HUES64 (cell line): ENCODE measurements around the gene MAB21L4. TPM values are rescaled to one million over a fixed set of nuclear protein-coding genes. Genes with fewer than 3 reads are reported as not detected.

Experiments used
- H3K27ac ChIP-seq: 2 replicates; pipeline ENCODE4 v1.7.0; 2013; ENCODE audit warnings: low read depth, low read length, inconsistent platforms
- H3K27me3 ChIP-seq: 2 replicates; pipeline ENCODE4 v1.6.1; 2013; ENCODE audit warnings: mild to moderate bottlenecking, low read length; ENCODE audit not compliant: insufficient read depth
- H3K36me3 ChIP-seq: 2 replicates; pipeline ENCODE4 v1.6.1; 2013; ENCODE audit warnings: mild to moderate bottlenecking, low read length; ENCODE audit not compliant: insufficient read depth
- H3K4me1 ChIP-seq: 2 replicates; pipeline ENCODE4 v1.6.1; 2013; ENCODE audit warnings: mild to moderate bottlenecking, low read length, moderate library complexity; ENCODE audit not compliant: insufficient read depth
- H3K4me3 ChIP-seq: 2 replicates; pipeline ENCODE4 v1.5.1; 2013; ENCODE audit warnings: mild to moderate bottlenecking, low read length, moderate library complexity
- H3K9ac ChIP-seq: 2 replicates; pipeline ENCODE4 v1.6.1; 2013; ENCODE audit warnings: mild to moderate bottlenecking, low read depth, low read length
- H3K9me3 ChIP-seq: 2 replicates; pipeline ENCODE4 v1.6.1; 2013; ENCODE audit warnings: low read depth, low read length; ENCODE audit not compliant: insufficient read depth
- WGBS: fragments of 150-250, 120-280 bp; methylation state at CpG from one replicate; pipeline ENCODE4 v1.1.7; 2013; ENCODE audit warnings: missing lambda C conversion rate; 5-methylcytosine and 5-hydroxymethylcytosine counted together
- polyA plus RNA-seq, 2 experiments: library from polyadenylated mRNA; stranded (reverse); fragments of 50-300 nt; gene quantifications; one replicate each; pipeline ENCODE4 v1.2.3, GENCODE V29; 2013

MAB21L4 gene
- polyA plus RNA-seq (2013, experiment 1 of 2): not detected
- polyA plus RNA-seq (2013, experiment 2 of 2): not detected

- Histone ChIP-seq H3K27ac (no peak within 1 kb of the TSS), H3K9ac (no peak within 1 kb of the TSS), H3K4me3 (no peak within 1 kb of the TSS), H3K27me3 (no peaks in the 10 kb centered on the region), H3K9me3 (no peaks in the 10 kb centered on the region), H3K4me1 (no peaks in the 10 kb centered on the region; the same call in 1 of the 2 replicates), H3K36me3 (no peaks in the 10 kb centered on the region)
- WGBS: 90% methylated on average over 24 of the region's 24 CpGs
Observed at GRCh38 chr2:240895656-240896388, at the start of gene MAB21L4. TSS of gene MAB21L4 (minus strand) at chr2:240896156. CDS start at chr2:240895997, 159 bp downstream.

DNA sequence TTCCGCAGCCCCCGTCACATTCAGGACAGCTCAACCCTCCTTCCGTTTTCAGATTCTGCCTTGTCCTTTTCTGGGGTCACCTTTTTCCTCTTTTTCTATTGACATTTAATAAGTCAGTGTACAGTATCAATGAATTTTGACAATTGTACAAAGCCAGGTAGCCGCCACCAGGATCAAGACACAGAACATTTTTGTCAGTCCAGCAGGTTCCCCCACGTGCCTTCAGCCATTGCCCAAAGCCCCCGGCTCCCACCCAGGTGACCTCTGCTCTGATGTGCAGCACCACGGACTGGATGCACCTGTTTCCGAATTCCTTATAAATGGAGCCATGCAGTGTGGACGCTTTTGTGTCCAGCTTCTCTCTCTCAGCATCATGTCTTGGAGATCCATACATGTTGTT, 40.1 kb upstream of the MAB21L4 start:
- Histone ChIP-seq H3K36me3 (no peaks in the 10 kb centered on the region), H3K4me1 (no peaks in the 10 kb centered on the region), H3K9me3 (peaks cover 7% of the 10 kb centered on the region; the same call in 1 of the 2 replicates), H3K27me3 (peaks cover 5% of the 10 kb centered on the region; the same call in 1 of the 2 replicates), H3K4me3 (no peak overlapping the region), H3K9ac (no peak overlapping the region), H3K27ac (no peak overlapping the region)
- WGBS: 91% methylated on average over 9 of the region's 9 CpGs

DNA sequence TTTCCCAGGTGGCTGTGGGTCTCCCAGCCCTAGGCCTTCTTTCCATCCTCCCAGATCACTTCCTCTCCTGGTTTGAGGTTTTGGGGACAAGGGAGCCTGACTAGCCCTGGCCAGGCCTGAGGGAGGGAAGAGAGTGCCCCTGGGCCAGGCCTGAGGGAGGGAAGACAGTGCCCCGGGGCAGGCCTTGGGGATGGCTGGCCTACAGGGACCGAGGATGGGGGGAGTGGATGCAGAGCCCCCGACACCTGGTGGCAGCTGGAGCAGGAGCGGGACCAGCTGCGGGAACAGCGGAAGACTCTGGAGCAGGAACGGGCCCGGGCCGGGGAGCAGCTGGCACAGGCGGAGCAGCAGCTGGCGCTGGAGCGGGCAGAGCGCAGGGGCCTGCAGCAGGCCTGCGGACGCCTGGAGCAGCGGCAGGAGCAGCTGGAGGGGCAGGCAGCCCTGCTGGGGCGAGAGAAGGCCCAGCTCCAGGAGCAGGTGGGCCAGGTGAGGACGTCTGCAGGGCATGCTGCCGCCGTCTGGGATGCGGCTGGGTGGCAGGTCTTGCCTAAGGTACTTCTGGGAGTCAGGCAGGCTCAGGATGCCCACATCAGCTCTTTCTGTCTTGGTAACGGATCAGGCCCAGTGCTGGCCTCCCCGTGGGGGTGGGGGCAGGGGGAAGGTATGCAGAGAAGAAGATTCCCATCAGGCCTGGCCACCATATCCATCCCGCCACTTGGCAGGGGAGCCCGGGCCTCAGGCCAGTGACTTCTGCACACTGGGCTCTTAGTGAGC, 39.3 kb upstream of the MAB21L4 start:
- Histone ChIP-seq H3K9me3 (peaks cover 7% of the 10 kb centered on the region; the same call in 1 of the 2 replicates), H3K27ac (no peak overlapping the region), H3K4me3 (no peak overlapping the region), H3K27me3 (peaks cover 5% of the 10 kb centered on the region; the same call in 1 of the 2 replicates), H3K36me3 (no peaks in the 10 kb centered on the region), H3K4me1 (no peaks in the 10 kb centered on the region), H3K9ac (no peak overlapping the region)
- 90% methylated on average over 25 of the region's 25 CpGs for WGBS

DNA sequence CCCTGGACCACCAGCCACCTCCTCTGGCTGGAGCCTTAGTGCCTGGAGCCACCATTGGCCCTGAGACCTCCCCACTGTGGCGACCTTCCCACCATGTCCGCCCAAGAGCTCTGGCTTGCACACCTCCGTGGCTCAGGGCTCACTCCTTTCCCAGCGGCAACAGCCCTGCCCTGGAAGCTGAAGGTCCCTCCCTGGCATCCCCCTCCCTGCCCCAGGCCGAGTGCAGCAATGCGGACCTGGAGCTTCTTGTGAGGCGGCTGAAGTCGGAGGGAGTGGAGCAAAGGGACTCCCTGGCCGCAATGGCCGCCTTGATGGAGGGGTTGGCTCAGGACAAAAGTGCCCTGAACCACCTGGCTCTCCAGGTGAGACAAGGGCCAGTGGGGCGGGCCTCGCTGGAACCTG, 38.7 kb upstream of the MAB21L4 start:
- no peaks in the 10 kb centered on the region for H3K4me1 ChIP-seq
- H3K36me3 ChIP-seq: no peaks in the 10 kb centered on the region
- H3K27me3 ChIP-seq: peaks cover 2% of the 10 kb centered on the region; the same call in 1 of the 2 replicates
- WGBS: 90% methylated on average over 12 of the region's 12 CpGs
- no peak overlapping the region for H3K4me3 ChIP-seq
- peaks cover 7% of the 10 kb centered on the region; the same call in 1 of the 2 replicates for H3K9me3 ChIP-seq
- no peak overlapping the region for H3K27ac ChIP-seq
- no peak overlapping the region for H3K9ac ChIP-seq

DNA sequence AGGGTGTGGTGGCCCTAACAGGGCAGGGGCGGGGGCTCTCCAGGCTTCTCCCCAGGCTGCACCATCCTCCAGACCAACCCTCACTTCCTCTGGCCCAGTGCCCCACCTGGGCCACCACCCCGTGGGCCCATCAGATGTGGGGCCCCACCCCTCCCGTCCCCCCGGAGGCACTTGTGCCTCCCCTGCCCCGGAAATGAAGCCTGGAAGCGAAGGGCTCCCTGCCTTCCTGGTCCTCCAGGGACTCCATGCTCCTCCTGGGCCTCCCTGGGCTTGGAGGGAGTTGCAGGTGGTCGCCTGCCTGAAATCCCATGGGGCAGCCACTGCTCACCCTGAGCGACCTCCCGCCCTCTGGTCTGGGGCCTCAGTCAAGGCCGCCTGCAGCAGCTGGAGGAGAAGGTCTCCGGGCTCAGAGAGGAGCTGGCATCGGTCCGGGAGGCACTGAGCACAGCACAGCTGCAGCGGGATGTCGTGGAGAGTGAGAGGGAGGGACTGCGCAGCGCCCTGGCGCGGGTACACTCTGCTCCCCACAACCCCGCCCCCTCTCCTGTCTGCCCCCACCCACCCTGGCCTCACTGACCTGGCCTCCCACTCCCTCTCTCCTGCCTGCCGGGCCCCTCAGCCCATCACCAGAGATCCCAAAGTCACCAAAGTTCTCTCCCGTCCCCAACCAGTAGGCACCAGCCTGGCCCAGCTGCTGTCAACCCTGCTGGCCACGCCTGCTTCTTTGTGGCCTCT, 38.2 kb upstream of the MAB21L4 start:
- no peaks in the 10 kb centered on the region for H3K27me3 ChIP-seq
- H3K9ac ChIP-seq: no peak overlapping the region
- peaks cover 7% of the 10 kb centered on the region; the same call in 1 of the 2 replicates for H3K9me3 ChIP-seq
- no peak overlapping the region for H3K4me3 ChIP-seq
- H3K4me1 ChIP-seq: no peaks in the 10 kb centered on the region
- 89% methylated on average over 23 of the region's 23 CpGs for WGBS
- no peak overlapping the region for H3K27ac ChIP-seq
- no peaks in the 10 kb centered on the region for H3K36me3 ChIP-seq

- 93% methylated on average over 30 of the region's 30 CpGs for WGBS
- Histone ChIP-seq H3K27me3 (no peaks in the 10 kb centered on the region), H3K27ac (no peak overlapping the region), H3K9me3 (peaks cover 2% of the 10 kb centered on the region; the same call in 1 of the 2 replicates), H3K4me3 (no peak overlapping the region), H3K36me3 (no peaks in the 10 kb centered on the region), H3K9ac (no peak overlapping the region), H3K4me1 (no peaks in the 10 kb centered on the region)
Observed at GRCh38 chr2:240933048-240933965, 37.4 kb upstream of the MAB21L4 start.

GRCh38 chr2:240932724-240933047, 36.7 kb upstream of the MAB21L4 start:
- no peaks in the 10 kb centered on the region for H3K4me1 ChIP-seq
- H3K36me3 ChIP-seq: no peaks in the 10 kb centered on the region
- no peak overlapping the region for H3K9ac ChIP-seq
- no peaks in the 10 kb centered on the region for H3K9me3 ChIP-seq
- no peak overlapping the region for H3K27ac ChIP-seq
- 92% methylated on average over 11 of the region's 11 CpGs for WGBS
- no peak overlapping the region for H3K4me3 ChIP-seq
- no peaks in the 10 kb centered on the region for H3K27me3 ChIP-seq

DNA sequence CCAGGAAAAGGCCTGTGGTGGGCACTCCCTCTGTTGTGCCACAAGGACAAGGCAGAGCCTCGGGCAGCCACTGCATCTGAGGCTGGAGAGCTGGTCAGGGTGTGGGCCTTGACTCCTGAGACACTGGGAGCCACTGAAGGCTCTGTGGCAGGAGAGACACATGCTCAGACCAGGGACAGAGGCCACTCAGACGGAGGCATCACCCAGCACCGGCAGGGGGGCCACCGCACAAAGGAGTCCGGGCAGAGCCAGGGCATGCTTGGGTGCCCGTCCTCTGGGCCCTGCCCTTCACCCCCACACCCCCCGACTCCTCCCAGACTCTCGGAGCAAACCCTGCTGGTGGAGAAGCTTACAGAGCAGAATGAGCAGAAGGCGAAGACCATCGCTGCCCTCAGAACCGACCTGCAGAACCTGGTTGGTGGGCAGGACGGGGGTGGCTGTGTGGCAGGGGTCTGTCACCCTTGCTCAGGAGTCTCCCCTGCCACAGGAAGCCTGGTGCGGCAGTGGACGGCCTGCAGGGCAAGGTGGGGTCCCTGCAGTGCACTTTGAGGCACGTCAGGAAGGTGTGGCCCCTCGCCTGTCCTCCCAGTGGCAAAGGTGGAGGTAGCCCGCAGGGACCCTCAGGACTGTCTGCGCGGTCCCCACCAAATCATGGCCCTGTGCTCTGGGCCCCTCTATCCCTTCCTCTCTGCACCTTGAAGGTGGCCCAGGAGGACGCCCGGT, 36.2 kb upstream of the MAB21L4 start:
- no peak overlapping the region for H3K4me3 ChIP-seq
- 91% methylated on average over 21 of the region's 21 CpGs for WGBS
- no peaks in the 10 kb centered on the region for H3K27me3 ChIP-seq
- H3K36me3 ChIP-seq: no peaks in the 10 kb centered on the region
- no peak overlapping the region for H3K9ac ChIP-seq
- no peaks in the 10 kb centered on the region for H3K9me3 ChIP-seq
- no peaks in the 10 kb centered on the region for H3K4me1 ChIP-seq
- no peak overlapping the region for H3K27ac ChIP-seq

DNA sequence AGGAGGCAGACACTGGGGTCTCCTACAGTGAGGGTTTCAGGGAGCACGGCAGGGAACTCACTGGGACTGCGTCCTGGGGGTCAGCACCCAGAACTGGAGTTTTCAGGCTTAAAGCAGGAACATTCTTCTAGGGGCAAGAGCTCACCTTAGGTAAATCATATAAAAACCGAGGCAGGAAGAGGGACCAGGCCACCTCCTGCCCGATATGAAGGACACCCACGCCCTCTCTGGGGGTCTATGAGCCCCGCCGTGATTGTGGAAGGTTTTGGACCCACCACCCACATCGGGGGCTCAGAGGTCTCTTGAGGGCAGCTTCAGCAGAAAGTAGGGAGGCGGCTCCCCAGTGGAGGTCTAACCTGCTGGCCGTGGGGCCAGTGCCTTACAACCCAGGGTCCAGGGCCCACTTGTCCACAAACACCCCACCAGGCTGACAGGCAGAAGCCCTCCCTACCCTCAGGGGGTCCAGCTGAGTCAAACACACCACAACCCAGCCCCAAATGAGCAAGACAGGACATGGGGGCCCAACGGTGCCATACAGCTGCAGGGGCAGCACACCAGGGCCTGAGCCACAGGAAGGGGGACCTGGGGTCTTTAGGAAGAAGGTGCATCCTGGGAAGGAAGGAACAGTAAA, 35.5 kb upstream of the MAB21L4 start:
- no peaks in the 10 kb centered on the region for H3K4me1 ChIP-seq
- H3K27me3 ChIP-seq: no peaks in the 10 kb centered on the region
- H3K27ac ChIP-seq: no peak overlapping the region
- H3K9me3 ChIP-seq: no peaks in the 10 kb centered on the region
- no peak overlapping the region for H3K9ac ChIP-seq
- 92% methylated on average over 11 of the region's 11 CpGs for WGBS
- H3K36me3 ChIP-seq: no peaks in the 10 kb centered on the region
- no peak overlapping the region for H3K4me3 ChIP-seq
